Activated CD8-positive, alpha-beta T cell treated with anti-CD3 and anti-CD28 coated beads, Interleukin-2, amount 10 ng/mL, durations not matched to agents 7 days and 5 days (primary cell): ENCODE measurements around the gene BTRC. TPM values are rescaled to one million over a fixed set of nuclear protein-coding genes. Genes with fewer than 3 reads are reported as not detected.
"Not testable (repeated sequence)": the region's sequence is repeated elsewhere in the genome, so short reads cannot be mapped to it uniquely, and the experiment has no call there.

Source experiments
- ATAC-seq: fragments of 150-1000 bp; cut with Tn5 transposase; one replicate; pipeline ENCODE4 v1.10.0; 2021; ENCODE audit warnings: moderate library complexity
- CTCF ChIA-PET: fragments of 350-600 bp; sonication (Branson Sonifier 250); formaldehyde crosslinking; loops from one replicate; lab custom pipeline; 2021; ENCODE audit warnings: antibody characterized with exemption; lab: Charles Lee
- POLR2A ChIA-PET: fragments of 350-600 bp; sonication (Branson Sonifier 250); formaldehyde crosslinking; loops from one replicate; lab custom pipeline; 2021; ENCODE audit warnings: antibody characterized with exemption; lab: Charles Lee
- DNase-seq: peaks from one replicate; pipeline ENCODE4 v3.0.0-alpha.2; 2020
- H3K27ac Mint-ChIP-seq: one replicate; pipeline ENCODE4 v1.8.0; 2021; ENCODE audit warnings: mild to moderate bottlenecking, mixed read lengths
- H3K27me3 Mint-ChIP-seq: one replicate; pipeline ENCODE4 v1.8.0; 2021; ENCODE audit warnings: low read depth, mixed read lengths
- H3K36me3 Mint-ChIP-seq: one replicate; pipeline ENCODE4 v1.8.0; 2021; ENCODE audit warnings: low read depth, mixed read lengths
- H3K4me1 Mint-ChIP-seq: one replicate; pipeline ENCODE4 v1.8.0; 2021; ENCODE audit warnings: low read depth, mixed read lengths
- H3K4me3 Mint-ChIP-seq: one replicate; pipeline ENCODE4 v1.8.0; 2021; ENCODE audit warnings: mild to moderate bottlenecking, mixed read lengths
- H3K9me3 Mint-ChIP-seq: one replicate; pipeline ENCODE4 v1.8.0; 2022; ENCODE audit warnings: mixed read lengths; ENCODE audit not compliant: insufficient read depth
- total RNA-seq, 2 experiments: library from RNA; stranded (reverse); gene quantifications; one replicate each; pipeline ENCODE4 v1.2.3, GENCODE V29; 2021

Gene BTRC
- total RNA-seq, 2 experiments from 2014 or later, result 11.0 to 11.2 TPM

DNA sequence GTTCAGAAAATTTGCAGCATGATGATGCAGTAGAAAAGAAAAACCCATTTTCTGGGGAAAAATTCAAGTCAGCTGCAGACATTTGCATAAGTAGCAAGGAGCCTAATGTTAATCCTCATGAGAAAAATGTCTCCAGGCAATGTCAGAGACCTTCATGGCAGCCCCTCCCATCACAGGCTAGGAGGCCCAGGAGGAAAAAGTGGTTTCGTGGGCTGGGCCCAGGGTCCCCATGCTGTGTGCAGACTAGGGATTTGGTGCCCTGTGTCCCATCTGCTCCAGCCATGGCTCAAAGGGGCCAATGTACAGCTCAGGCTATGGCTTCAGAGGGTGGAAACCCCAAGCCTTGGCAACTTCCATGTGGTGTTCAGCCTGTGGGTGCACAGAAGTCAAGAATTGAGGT is 26.5 kb upstream of the BTRC start:
- DNase-seq, H3K9me3 Mint-ChIP-seq, H3K4me3 Mint-ChIP-seq, H3K4me1 Mint-ChIP-seq, ATAC-seq, H3K36me3 Mint-ChIP-seq, H3K27ac Mint-ChIP-seq, POLR2A ChIA-PET, CTCF ChIA-PET: not testable (repeated sequence)
- H3K27me3 Mint-ChIP-seq, result peaks cover 39% of the 10 kb centered on the region

DNA sequence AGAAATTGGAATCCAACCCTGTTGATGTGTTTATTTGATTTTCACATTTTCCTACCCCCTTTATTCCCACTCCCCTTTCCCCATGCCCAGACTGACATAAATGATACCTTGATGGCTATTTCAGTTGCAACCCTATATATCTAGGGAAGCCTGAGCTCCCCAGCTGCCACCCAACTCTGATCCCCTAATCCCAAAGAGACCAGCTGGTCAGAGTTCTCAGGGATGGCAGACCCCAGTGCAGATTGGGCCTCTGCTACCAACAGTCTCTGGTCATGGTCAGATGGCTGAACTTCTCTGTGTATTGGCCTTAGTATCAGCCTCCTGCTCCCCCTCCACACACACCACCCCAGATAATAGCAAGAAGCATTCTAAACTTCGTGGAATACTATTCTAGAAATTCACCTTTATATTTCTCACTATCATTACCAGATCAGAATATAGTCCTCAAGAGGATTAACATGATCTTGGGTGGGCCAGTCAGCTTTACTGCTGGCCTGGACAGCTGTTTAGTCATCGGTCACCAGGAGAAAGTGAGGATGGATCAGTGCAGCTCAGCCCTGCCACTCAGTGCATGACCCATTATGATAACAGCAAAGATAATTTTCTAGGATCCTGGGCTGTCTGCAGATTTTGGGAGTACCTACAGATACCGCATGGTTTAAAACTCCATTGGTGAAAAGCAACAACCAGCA is 24.5 kb upstream of the BTRC start:
- ATAC-seq, result no peak
- ChIA-PET POLR2A (no interaction called here), CTCF (no interaction called here)
- Mint-ChIP-seq H3K27ac (no peak overlapping the region), H3K9me3 (no peaks in the 10 kb centered on the region), H3K4me3 (no peak overlapping the region), H3K4me1 (no peaks in the 10 kb centered on the region), H3K27me3 (peaks cover 45% of the 10 kb centered on the region), H3K36me3 (no peaks in the 10 kb centered on the region)
- DNase-seq, result no peak

DNA sequence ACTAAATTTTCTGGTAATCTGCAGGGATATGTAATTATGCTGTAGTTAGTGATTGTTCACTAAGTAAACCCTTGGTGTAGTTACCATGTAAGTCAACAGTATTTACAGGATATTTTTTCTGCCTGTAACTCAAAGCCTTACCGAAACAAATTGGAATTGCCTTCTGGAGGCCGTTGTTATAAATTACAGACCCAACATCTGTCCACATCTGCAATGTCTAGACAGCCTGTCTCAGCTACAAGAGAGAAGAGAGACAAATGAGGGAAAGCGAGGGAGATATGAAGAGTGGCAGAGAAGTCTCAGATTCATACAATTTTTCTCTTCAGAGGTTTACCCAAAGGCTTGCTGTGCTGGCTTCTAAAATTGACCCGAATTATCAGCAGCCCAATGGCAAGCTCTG is 23.7 kb upstream of the BTRC start:
- DNase-seq (no peak), ATAC-seq (no peak)
- Mint-ChIP-seq H3K27ac (no peak overlapping the region), H3K36me3 (no peaks in the 10 kb centered on the region), H3K27me3 (peaks cover 40% of the 10 kb centered on the region), H3K9me3 (no peaks in the 10 kb centered on the region), H3K4me3 (no peak overlapping the region), H3K4me1 (no peaks in the 10 kb centered on the region)
- ChIA-PET POLR2A (no interaction called here), CTCF (interaction anchor here (1.6 kb wide), 1 partner anchor 168 kb away, joined by 4 read pairs; no protein-coding TSS in a partner anchor)

DNA sequence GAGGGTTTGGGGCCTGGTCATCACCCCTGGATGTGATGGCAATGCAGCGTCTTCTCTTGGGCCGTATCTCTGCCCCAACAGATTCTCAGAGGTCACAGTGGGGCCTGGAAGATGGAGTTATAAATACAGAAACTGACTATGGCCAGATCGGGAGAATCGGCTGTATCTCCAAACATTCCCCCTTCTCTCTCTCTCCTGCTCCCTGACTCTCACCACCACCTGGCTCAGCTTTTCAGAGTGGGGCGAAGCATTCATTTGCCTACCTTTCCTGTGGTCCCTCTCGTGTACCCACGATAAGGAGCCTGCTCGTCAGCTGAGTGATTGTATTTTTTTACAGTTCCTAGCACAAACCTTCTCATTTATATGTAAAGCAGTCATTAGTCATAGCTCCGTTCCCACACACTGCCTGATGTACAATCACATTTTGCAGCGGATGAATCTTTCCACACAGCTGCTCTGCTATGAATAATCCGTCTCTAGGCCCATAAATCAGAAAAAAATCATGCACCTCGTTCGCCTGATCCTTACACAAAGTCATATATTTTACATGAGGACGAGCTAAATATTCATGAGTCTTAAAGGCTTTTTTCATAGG is 23.2 kb upstream of the BTRC start:
- Mint-ChIP-seq H3K4me3 (no peak overlapping the region), H3K27ac (no peak overlapping the region), H3K9me3 (no peaks in the 10 kb centered on the region), H3K36me3 (no peaks in the 10 kb centered on the region), H3K4me1 (no peaks in the 10 kb centered on the region), H3K27me3 (peaks cover 38% of the 10 kb centered on the region)
- DNase-seq (no peak), ATAC-seq (no peak)
- ChIA-PET POLR2A (no interaction called here), CTCF (interaction anchor here (1.6 kb wide), 1 partner anchor 169 kb away, joined by 4 read pairs; no protein-coding TSS in a partner anchor)

DNA sequence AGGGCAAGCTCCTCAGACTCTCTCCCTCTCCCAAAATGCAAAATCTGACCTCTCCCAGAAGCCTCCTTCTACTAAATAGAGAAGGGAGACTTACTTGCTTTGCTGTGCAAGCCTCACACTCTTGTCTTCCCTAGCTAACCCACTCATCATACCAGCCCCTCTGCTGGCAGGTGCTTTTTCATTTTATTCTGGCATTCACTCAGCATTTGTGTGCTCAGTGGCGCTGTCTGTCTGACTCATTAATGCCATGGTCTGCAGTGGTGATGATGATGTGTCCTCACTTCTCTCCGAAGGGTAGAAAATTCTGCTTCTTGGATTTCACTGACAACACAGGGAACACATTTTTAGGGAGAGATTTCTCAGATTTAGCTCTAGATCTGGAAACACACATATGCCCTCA is 22.0 kb upstream of the BTRC start:
- H3K4me1 Mint-ChIP-seq, result no peaks in the 10 kb centered on the region
- H3K4me3 Mint-ChIP-seq, result no peak overlapping the region
- no peak overlapping the region for H3K27ac Mint-ChIP-seq
- POLR2A ChIA-PET, result no interaction called here
- CTCF ChIA-PET, result interaction anchor here (1.6 kb wide), 1 partner anchor 170 kb away, joined by 4 read pairs; no protein-coding TSS in a partner anchor
- no peak for ATAC-seq
- H3K36me3 Mint-ChIP-seq, result no peaks in the 10 kb centered on the region
- H3K27me3 Mint-ChIP-seq, result peaks cover 30% of the 10 kb centered on the region
- no peaks in the 10 kb centered on the region for H3K9me3 Mint-ChIP-seq
- no peak for DNase-seq

DNA sequence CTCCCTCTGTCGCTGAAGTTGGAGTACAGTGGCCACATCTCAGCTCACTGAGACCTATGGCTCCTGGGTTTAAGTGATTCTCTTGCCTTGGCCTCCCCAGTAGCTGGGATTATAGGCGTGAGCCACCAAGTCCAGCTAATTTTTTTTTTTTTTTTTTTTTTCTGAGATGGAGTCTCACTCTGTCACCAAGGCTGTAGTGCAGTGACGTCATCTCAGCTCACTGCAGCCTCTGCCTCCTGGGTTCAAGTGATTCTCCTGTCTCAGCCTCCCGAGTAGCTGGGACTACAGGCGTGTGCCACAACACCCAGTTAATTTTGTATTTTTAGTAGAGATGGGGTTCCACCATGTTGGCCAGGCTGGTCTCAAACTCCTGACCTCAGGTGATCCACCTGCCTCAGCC is 19.7 kb upstream of the BTRC start:
- POLR2A ChIA-PET, CTCF ChIA-PET, H3K4me1 Mint-ChIP-seq, DNase-seq, ATAC-seq, H3K9me3 Mint-ChIP-seq, H3K36me3 Mint-ChIP-seq, H3K27ac Mint-ChIP-seq, H3K4me3 Mint-ChIP-seq: not testable (repeated sequence)
- peaks cover 28% of the 10 kb centered on the region for H3K27me3 Mint-ChIP-seq

DNA sequence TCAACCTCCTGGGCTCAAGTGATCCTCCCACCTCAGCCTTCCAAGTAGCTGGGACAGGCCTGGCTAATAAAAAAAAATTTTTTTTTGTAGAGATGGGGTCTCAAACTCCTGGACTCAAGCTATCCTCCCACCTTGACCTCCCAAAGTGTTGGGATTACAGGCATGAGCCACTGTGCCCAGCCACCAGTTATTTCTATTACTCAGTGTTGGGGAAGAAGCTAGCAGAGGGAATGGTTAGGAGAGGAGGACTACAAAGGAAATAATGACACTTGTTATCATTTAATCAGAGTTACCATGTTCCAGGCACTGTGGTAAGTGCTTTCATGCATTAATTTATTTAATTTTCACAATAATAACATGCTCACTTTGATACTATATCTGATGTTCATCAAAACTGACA is 17.6 kb upstream of the BTRC start:
- CTCF ChIA-PET, result no interaction called here
- DNase-seq (no peak), ATAC-seq (no peak)
- H3K27ac Mint-ChIP-seq, result no peak overlapping the region
- H3K9me3 Mint-ChIP-seq, result no peaks in the 10 kb centered on the region
- H3K4me1 Mint-ChIP-seq, result no peaks in the 10 kb centered on the region
- peaks cover 18% of the 10 kb centered on the region for H3K27me3 Mint-ChIP-seq
- H3K36me3 Mint-ChIP-seq, result no peaks in the 10 kb centered on the region
- POLR2A ChIA-PET, result no interaction called here
- no peak overlapping the region for H3K4me3 Mint-ChIP-seq

DNA sequence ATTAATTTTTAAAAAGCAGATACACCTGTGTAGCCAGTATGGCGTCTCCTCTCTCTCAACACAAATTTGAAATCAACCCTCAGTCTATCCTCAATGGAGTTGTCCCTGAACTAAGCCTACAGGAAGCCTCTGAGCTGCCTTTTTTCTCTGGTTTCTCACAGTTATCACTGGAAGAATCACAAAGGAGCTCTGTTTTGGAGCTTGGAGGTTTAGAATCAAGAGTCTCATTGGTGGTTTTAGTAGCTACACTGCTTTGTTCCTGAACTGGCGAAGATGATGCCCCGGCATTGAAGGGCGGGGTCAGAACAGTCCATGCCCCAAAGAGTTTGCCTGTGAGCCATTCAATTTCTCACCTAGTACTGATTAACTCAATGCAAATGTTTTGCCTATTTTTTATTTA is 16.1 kb upstream of the BTRC start:
- Mint-ChIP-seq H3K4me1 (no peaks in the 10 kb centered on the region), H3K9me3 (no peaks in the 10 kb centered on the region), H3K27ac (no peak overlapping the region), H3K36me3 (no peaks in the 10 kb centered on the region), H3K4me3 (no peak overlapping the region), H3K27me3 (peaks cover 8% of the 10 kb centered on the region)
- CTCF ChIA-PET, result no interaction called here
- no peak for ATAC-seq
- POLR2A ChIA-PET, result no interaction called here
- no peak for DNase-seq

DNA sequence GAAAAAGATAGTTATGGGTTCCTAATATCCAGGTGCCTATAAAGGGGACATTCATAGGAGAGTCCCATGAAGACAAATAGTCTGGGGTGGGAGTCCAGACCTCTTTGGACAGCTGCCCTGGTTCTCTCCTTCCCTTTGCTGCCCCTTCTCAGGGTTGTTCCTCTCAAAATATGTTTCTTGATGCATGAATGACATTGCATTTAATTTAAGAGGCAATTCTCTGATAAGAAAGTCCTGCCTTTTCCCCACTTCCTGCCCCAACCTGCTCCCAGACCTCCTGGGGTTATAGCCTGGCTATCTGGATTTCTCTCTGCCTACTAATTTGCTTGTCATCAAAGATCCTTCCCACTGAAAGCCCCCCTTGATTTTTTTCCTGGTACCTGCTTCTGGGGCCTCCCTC is 12.5 kb upstream of the BTRC start:
- Mint-ChIP-seq H3K36me3 (no peaks in the 10 kb centered on the region), H3K27ac (no peak overlapping the region), H3K4me3 (no peak overlapping the region), H3K27me3 (peaks cover 5% of the 10 kb centered on the region), H3K9me3 (no peaks in the 10 kb centered on the region), H3K4me1 (no peaks in the 10 kb centered on the region)
- ATAC-seq (no peak), DNase-seq (no peak)
- ChIA-PET CTCF (interaction anchor here (0.7 kb wide), 1 partner anchor 358 kb away, joined by 4 read pairs; no protein-coding TSS in a partner anchor), POLR2A (no interaction called here)

DNA sequence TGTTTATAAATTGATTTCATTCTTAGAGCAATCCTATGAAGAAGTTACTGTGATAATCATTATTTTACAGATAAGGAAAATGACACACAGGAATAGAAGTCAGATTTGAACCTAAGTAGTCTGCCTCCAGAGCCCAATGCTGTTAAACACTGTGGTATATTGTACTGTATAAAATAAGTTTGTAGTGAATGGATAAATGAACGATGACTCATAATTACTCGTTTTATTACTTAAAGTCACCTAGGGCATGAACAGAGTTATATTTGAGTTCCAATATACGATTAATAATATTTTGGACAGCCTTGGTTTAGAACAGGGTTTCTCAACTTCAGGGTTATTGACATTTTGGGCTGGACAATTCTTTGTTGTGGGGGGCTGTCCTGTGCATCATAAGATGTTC is 7.8 kb upstream of the BTRC start:
- no peaks in the 10 kb centered on the region for H3K4me1 Mint-ChIP-seq
- H3K9me3 Mint-ChIP-seq, result no peaks in the 10 kb centered on the region
- ATAC-seq (no peak), DNase-seq (no peak)
- H3K27me3 Mint-ChIP-seq, result peaks cover 13% of the 10 kb centered on the region
- H3K4me3 Mint-ChIP-seq, result no peak overlapping the region
- POLR2A ChIA-PET, result no interaction called here
- H3K27ac Mint-ChIP-seq, result no peak overlapping the region
- H3K36me3 Mint-ChIP-seq, result no peaks in the 10 kb centered on the region
- CTCF ChIA-PET, result no interaction called here

DNA sequence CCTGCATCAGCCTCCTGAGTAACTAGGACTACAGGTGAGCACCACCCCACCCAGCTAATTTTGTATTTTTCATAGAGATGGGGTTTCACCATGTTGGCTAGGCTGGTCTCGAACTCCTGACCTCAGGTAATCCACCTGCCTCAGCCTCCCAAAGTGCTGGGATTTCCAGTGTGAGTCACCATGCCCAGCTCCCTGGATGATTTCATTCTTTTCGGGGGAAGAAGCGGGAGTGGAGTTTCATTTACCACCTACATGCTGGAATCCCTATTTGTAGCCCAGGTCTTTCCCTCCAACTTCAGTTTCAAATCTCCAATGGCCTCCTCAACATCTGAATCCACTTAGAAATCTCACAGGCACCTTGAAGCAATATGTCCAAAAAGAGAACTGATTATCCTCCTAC is 2.9 kb upstream of the BTRC start:
- Mint-ChIP-seq H3K36me3 (peaks cover 4% of the 10 kb centered on the region), H3K4me3 (no peak overlapping the region), H3K9me3 (no peaks in the 10 kb centered on the region), H3K27ac (no peak overlapping the region), H3K27me3 (peaks cover 18% of the 10 kb centered on the region), H3K4me1 (peaks cover 20% of the 10 kb centered on the region)
- POLR2A ChIA-PET, result no interaction called here
- CTCF ChIA-PET, result interaction anchor here (1.3 kb wide), 1 partner anchor 137 kb away, joined by 3 read pairs; no protein-coding TSS in a partner anchor
- ATAC-seq (no peak), DNase-seq (no peak)

DNA sequence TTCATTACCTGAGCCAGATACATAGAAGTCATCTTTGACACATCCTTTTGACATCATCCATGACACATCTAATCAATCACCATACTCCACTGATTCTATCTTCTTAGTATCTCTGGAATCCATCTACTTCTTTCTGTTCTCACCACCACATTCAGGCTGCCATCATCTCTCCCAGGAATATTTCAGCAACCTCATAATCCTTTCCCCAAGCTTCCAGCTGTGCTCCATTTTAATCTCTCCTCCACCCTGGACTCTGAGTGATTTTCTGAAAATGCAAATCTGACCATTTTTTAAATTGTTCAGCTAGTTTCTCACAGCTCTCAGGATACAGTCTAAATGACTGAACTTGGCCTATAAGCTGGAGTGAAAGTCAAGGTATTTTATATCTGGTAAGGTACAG is 2.5 kb upstream of the BTRC start:
- ChIA-PET CTCF (interaction anchor here (0.7 kb wide), 1 partner anchor 93 kb away, joined by 3 read pairs; no protein-coding TSS in a partner anchor), POLR2A (no interaction called here)
- H3K36me3 Mint-ChIP-seq, result peaks cover 7% of the 10 kb centered on the region
- DNase-seq (no peak), ATAC-seq (no peak)
- no peaks in the 10 kb centered on the region for H3K9me3 Mint-ChIP-seq
- H3K27me3 Mint-ChIP-seq, result peaks cover 18% of the 10 kb centered on the region
- no peak overlapping the region for H3K27ac Mint-ChIP-seq
- no peak overlapping the region for H3K4me3 Mint-ChIP-seq
- peaks cover 20% of the 10 kb centered on the region for H3K4me1 Mint-ChIP-seq
